Gastrocnemius medialis (tissue), 4 donors: Measurements from ENCODE around the gene AP1B1.

Experiments used
- CTCF ChIP-seq, 5 experiments: fragments of 450-650 bp in 3 of 5; fragments of 200-600 bp in 2 of 5; sonication (generic) in 2 of 5; IDR thresholded peaks in 4 of 5; conservative IDR thresholded peaks in 1 of 5; 1 replicate in 4 of 5; 2 replicates in 1 of 5; pipeline ENCODE4 v1.5.1; 2016 to 2019; ENCODE audit warnings: antibody characterized with exemption in 5 of 5, mild to moderate bottlenecking in 3 of 5, moderate library complexity in 3 of 5
- POLR2A ChIP-seq, 2 donors: fragments of 450-650 bp; IDR thresholded peaks; one replicate each; pipeline ENCODE4 v1.6.1; 2017; ENCODE audit warnings: antibody characterized with exemption in 2 of 2, mild to moderate bottlenecking in 2 of 2, moderate library complexity in 2 of 2

DNA sequence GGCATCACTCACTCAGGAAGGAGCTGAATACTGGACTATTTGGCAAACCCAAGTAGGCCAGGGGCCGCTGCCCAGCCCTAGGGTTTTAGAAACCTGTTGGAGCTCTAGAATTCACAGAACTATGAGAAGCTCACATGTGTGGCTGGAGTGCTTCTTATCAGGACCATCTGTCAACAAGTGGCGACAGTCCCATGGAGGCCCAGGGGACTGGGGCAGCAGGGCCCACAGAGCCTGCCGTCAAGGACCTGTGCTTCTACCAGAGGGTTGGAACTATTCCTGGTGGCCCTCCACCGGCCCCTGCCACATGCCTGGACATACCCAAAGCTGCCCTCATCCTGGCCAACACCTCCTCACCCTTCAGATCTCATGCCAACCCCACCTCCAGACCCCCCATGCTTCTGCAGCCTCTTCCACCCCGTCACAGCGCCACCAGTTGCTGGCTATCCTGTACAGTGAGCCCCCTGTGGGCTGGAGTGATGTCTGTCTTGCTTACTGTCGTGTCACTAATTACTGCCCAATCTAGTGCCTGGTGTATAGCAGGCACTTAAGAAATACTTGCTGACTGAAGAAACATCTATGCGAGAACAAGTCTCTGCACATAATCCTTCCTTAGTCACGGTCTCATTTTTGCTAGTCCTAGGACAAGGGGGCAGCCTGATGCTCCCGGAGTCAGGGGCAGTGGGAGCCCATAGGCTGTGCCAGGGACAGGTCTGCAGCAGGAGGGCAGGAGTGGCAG lies 45.6 kb downstream of the AP1B1 start:
- TF ChIP-seq POLR2A (IDR thresholded peaks at IDR 0.05) (no peak), CTCF (IDR thresholded peaks at IDR 0.05 in 4 of 5, conservative IDR thresholded peaks at IDR 0.05 in 1 of 5) (no peak)
